ENCODE measurements around the gene CDC42BPB.

Gene CDC42BPB

GRCh38 chr14:103070263-103070885 lies 13.0 kb upstream of the CDC42BPB start:
- no peak for DNase-seq (ENCODE audit: low spot score)
- no peak for TF ChIP-seq CTCF (IDR thresholded peaks at IDR 0.05; ENCODE audit: extremely low read depth, missing control alignments)

- TF ChIP-seq CTCF (IDR thresholded peaks at IDR 0.05; ENCODE audit: extremely low read depth, missing control alignments): no peak
- no peak for DNase-seq (ENCODE audit: low spot score)
Observed at GRCh38 chr14:103068351-103069073, 11.2 kb upstream of the CDC42BPB start.

- TF ChIP-seq CTCF (IDR thresholded peaks at IDR 0.05; ENCODE audit: extremely low read depth, missing control alignments): no peak
- DNase-seq (ENCODE audit: low spot score): no peak
Observed at GRCh38 chr14:103067231-103067954, 10.0 kb upstream of the CDC42BPB start.

GRCh38 chr14:103066399-103066798 lies 9.1 kb upstream of the CDC42BPB start:
- no peak for TF ChIP-seq CTCF (IDR thresholded peaks at IDR 0.05; ENCODE audit: extremely low read depth, missing control alignments)
- DNase-seq (ENCODE audit: low spot score): no peak

- no peak for DNase-seq (ENCODE audit: low spot score)
- no peak for TF ChIP-seq CTCF (IDR thresholded peaks at IDR 0.05; ENCODE audit: extremely low read depth, missing control alignments)
Observed at GRCh38 chr14:103065861-103066260, 8.5 kb upstream of the CDC42BPB start.

GRCh38 chr14:103064978-103065377 lies 7.6 kb upstream of the CDC42BPB start:
- no peak for DNase-seq (ENCODE audit: low spot score)
- no peak for TF ChIP-seq CTCF (IDR thresholded peaks at IDR 0.05; ENCODE audit: extremely low read depth, missing control alignments)

- no peak for DNase-seq (ENCODE audit: low spot score)
- no peak for TF ChIP-seq CTCF (IDR thresholded peaks at IDR 0.05; ENCODE audit: extremely low read depth, missing control alignments)
Observed at GRCh38 chr14:103064436-103064835, 7.1 kb upstream of the CDC42BPB start.
